Keratinocyte (primary cell): ENCODE measurements around the gene OPTC.

ENCODE experiments used
- CTCF ChIP-seq, 3 experiments: IDR thresholded peaks in 1 of 3; conservative IDR thresholded peaks in 1 of 3; optimal IDR thresholded peaks in 1 of 3; 2 replicates in 2 of 3; 3 replicates in 1 of 3; pipeline versions ENCODE3 to v1.5.1; 2011; ENCODE audit warnings: low read length in 3 of 3, mild to moderate bottlenecking in 3 of 3, moderate library complexity in 2 of 3, control low read depth in 1 of 3, inconsistent platforms in 1 of 3; ENCODE audit not compliant: insufficient read depth in 2 of 3; ENCODE audit errors: extremely low read depth in 1 of 3
- EZH2 ChIP-seq: IDR thresholded peaks from one replicate; pipeline ENCODE4 v1.6.1; 2012; ENCODE audit warnings: inconsistent platforms, mild to moderate bottlenecking, low read length, moderate library complexity

DNA sequence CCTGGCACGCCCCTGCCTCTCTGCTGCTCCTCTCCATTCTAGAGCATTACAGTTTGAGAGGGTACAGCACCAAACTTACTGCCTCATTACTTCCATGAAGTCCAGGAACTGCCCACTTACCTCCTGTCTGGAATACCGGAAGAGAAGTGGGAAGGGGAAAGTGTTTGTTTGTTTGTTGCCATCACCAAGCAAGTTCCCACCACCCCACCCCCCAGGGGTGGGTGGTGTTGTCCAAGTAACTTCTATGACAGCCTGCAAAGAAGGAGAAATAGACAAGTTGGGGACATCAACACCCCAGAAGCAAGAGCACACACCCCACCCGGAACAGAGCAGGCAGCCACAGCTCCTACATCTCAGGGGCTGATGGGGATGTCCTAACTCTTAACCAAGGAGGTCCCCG lies 18.0 kb downstream of the OPTC start:
- TF ChIP-seq CTCF (optimal IDR thresholded peaks at IDR 0.05 in 1 of 3, IDR thresholded peaks at IDR 0.05 in 1 of 3, conservative IDR thresholded peaks at IDR 0.05 in 1 of 3; ENCODE audit: extremely low read depth in 1 of 3, insufficient read depth in 2 of 3, low read length in 3 of 3) (no peak), EZH2 (no peak)
